ENCODE data around the gene B4GALNT3.

Gene B4GALNT3

GRCh38 chr12:602700-603068, 142.9 kb downstream of the B4GALNT3 start:
- no peak for DNase-seq

- DNase-seq: no peak
Measured at GRCh38 chr12:604956-605355, 145.2 kb downstream of the B4GALNT3 start.

GRCh38 chr12:607541-608001, 147.8 kb downstream of the B4GALNT3 start:
- no peak for DNase-seq

- no peak for DNase-seq
Measured at GRCh38 chr12:608413-608812, 148.7 kb downstream of the B4GALNT3 start.

GRCh38 chr12:608921-609320, 149.2 kb downstream of the B4GALNT3 start:
- DNase-seq: no peak

GRCh38 chr12:611721-612120, 152.0 kb downstream of the B4GALNT3 start:
- DNase-seq: no peak

GRCh38 chr12:612293-612692, 152.6 kb downstream of the B4GALNT3 start:
- DNase-seq: no peak

GRCh38 chr12:612886-613285, 153.1 kb downstream of the B4GALNT3 start:
- no peak for DNase-seq
